ENCODE results near the gene KMT2D. TPM values are rescaled to one million over a fixed set of nuclear protein-coding genes. Genes with fewer than 3 reads are reported as not detected.

Gene KMT2D, protein sequence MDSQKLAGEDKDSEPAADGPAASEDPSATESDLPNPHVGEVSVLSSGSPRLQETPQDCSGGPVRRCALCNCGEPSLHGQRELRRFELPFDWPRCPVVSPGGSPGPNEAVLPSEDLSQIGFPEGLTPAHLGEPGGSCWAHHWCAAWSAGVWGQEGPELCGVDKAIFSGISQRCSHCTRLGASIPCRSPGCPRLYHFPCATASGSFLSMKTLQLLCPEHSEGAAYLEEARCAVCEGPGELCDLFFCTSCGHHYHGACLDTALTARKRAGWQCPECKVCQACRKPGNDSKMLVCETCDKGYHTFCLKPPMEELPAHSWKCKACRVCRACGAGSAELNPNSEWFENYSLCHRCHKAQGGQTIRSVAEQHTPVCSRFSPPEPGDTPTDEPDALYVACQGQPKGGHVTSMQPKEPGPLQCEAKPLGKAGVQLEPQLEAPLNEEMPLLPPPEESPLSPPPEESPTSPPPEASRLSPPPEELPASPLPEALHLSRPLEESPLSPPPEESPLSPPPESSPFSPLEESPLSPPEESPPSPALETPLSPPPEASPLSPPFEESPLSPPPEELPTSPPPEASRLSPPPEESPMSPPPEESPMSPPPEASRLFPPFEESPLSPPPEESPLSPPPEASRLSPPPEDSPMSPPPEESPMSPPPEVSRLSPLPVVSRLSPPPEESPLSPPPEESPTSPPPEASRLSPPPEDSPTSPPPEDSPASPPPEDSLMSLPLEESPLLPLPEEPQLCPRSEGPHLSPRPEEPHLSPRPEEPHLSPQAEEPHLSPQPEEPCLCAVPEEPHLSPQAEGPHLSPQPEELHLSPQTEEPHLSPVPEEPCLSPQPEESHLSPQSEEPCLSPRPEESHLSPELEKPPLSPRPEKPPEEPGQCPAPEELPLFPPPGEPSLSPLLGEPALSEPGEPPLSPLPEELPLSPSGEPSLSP (N-terminal part only)
- 106 and 109 TPM in 2 replicates for total RNA-seq

DNA sequence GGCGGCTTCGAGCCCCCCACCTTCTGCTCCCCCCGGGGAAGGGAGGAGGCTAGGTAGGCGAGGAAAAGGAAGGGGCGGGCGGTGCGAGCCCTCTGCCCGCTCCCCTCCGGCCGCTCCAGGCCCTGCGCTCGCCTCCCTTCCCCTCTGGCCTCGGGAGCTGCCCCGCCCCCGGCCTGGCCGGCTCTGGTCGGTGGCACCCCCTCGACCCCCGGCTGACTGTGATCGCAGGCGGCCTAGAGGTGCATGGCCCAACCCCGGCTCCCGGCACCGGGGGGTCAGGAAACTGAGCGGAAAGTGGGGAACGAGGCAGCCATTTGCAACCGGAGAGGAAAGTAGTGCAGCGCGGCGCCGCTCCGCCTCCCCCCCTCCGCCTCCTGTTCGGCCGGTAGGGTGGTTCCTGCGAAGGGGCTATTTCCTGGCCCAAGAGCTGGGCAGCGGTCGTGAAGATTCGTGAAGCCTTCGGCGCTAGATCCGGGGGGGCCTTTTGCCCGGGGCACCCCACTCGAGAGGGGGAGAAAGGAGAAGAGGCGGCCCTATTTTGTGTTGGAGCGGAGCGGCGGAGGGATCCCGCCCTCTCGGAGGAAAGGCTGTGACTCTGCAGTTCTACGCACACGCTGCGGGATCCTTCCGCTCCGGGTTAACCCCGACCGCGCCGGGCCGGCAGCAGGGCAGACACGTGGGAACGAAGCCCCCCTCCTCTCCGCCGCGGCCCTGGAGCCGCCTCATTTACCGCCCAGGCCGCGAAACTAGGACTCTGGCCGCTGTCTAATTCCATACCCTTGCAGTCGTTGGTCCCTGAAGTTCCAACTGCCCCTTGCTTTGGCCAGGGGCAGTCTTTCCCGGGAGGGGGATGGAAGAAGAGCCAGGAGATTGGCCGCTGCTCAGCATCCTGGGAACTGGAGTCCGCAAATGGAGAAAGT is at the start of gene KMT2D:
Gene KMT2D (minus strand): TSS at position 558 of the 920 bp plus-strand sequence. CDS start 5,470 bp downstream, outside the sequence.
- intact Hi-C loops (cut with micrococcal nuclease), result loop anchor here (1.0 to 10.0 kb wide), 5 partner anchors 9 to 263 kb away; partner anchors contain the start of genes RHEBL1, TROAP, TUBA1B and TUBA1C

DNA sequence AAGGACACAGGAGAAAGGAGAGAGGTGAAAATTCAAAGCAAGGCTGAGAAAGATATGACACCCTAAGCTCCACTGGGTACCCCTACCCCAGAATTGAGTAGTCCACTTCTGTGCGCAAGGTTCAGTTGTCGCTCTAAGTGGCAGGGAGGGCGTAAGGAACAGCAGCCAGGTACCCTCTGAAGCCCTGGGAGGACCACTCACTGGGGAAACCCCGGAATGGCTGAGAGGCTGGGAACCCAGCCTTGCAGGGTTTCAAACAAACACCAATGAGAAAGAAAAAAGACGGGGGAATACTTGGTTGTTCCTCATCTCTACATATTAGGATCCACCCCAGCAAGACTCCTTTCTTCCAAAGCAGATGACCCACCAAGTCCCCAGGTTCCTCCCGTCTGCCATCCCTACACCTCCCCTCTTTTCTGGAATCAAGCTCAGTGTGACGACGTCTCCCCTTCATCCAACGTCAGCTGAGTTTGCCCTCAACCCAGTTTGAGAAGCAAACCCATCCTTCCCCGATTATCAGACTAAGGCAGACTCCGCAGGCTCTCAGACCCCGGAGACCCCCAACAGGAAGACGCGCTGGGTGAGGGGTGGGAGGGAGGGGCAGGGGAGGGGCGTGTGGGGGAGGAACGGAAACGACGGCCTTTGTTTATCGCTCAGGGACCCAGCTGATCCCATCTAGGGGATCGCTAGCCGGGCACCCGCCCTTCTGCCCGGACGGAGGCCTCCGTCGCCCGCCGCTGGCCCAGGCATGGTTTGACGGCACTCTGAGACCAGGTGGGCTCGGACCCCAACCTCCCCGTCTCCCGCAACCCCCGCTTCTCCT is 49.3 kb upstream of the KMT2D start:
- intact Hi-C loops (cut with micrococcal nuclease), result loop anchor here (1.0 to 2.0 kb wide), 4 partner anchors 20 to 79 kb away; partner anchors contain the start of gene TUBA1A

DNA sequence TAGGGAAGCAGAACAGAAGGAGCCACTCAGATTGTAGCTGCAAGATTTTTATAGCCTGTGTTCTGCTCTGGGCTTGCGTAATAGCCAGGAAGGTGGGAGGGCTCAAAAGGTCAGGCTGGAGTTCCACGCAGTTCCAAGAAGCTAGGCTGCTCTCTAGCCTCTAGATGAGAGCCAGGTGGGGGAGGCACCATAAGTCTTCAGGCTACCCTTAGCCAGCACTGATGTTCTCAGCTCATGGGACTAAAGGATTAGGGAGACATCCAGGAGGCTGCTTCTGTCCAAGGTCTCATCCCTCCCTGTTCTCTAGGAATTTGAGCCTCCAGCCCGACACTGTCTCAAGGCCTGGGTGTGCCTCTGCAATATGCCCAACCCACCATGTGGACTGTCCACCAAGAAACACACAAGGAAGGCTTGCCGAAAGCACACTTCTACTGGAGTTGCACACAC is 48.4 kb upstream of the KMT2D start:
- intact Hi-C loops (cut with micrococcal nuclease), result no loop called here

DNA sequence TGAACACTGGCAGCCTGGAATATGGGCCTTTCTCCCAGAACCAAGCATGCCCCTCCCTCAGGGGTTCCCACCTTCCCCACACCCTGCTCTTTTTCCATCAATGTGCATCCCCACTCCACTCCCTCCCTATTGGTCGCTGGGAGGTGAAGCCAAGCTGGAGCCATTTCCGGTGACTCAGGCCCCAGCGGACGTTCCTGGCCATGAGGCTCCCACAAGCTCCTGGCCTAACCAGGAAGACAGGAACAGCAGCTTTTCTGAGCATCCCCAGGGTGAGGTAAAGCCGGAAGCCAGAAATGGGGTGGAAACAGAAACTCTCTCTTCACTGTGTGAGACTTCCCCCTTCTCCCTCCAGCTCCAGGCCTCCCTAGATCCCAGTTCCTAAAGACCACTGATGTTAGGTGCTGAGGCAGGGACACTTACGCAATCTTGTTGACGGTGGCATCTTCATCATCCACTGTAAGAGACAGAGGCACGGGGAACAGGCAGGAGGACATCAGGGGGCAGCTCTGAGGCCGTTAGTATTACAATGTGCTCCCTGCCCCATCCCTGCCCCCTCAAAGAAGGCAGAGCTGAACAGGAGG is 45.0 kb upstream of the KMT2D start:
- intact Hi-C loops (cut with micrococcal nuclease), result no loop called here

DNA sequence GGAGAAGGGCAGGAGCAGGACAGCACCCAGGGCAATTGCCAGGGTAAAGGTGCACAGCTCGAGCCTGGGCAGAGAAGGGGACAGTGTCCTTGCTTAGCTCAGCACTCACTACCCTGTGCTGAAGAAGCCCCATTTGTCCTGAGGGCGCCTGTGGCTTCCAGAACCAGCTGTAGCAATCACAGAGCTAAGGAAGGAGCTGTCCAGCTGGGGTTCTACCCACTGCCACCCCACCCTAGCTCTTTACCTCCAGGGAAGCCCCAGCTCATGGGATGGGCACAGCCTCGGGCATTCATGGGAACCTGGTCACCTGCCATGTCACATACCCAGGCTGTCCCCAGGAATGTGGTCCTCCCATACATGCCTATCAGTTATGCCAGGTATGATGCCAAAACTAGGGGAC is 44.2 kb upstream of the KMT2D start:
- intact Hi-C loops (cut with micrococcal nuclease), result no loop called here

DNA sequence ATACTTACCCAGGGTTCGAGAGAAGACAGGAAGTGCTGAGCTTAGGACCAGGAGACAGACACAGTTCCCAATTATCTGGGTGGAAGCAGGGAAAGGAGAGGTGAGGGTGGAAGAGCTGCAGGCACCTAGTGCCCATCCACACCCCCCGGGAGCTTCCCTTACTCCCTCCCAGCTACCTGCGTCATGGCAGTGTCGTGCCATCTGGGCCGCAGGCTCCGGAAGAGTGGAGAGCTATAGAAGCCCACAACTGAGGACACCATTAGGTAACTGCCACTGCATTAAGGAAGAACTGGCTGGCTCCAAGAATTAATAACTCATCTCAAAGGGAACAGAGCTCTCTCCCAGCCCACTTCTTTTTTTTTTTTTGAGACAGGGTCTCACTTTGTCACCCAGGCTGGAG is 39.8 kb upstream of the KMT2D start:
- intact Hi-C loops (cut with micrococcal nuclease), result no loop called here

DNA sequence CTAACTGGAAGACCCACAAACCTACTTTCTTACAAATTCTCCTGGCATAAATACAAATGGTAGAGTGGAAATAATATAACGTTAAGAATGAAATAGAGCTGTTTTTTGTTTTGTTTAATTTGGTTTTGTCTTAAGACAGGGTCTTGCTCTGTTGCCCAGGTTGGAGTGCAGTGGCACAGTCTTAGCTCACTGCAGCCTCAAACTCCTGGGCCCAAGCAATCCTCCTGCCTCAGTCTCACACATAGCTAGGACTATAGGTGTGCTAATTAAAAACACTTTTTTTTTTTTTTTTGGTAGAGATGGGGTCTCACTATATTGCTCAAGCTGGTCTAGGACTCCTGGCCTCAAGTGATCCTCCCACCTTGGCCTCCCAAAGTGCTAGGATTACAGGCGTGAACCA is 38.1 kb upstream of the KMT2D start:
- intact Hi-C loops (cut with micrococcal nuclease), result loop anchor here (1.0 kb wide), 1 partner anchor 34 kb away; no protein-coding TSS in a partner anchor

DNA sequence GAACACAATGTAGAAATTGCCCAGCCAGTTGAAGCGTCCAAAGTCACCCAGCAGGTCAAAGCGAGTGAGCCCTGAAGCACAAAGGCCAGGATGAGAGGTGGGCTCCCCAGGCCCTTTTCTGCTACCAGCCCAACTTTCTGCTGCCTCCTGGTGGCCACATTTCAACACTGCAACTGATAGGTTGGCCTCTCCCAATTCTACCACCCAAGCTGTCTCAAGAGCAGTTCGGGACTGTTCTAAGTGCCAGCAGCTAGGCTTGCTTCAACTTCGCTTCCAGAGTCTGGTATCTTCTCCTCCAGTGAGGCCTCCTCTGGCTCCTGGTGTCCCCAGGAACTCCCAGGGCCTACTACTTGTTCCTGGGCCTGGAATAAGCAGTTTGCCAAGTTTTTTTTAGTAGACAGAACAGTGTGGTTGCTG is 37.4 kb upstream of the KMT2D start:
- intact Hi-C loops (cut with micrococcal nuclease), result loop anchor here (1.0 kb wide), 1 partner anchor 34 kb away; no protein-coding TSS in a partner anchor

DNA sequence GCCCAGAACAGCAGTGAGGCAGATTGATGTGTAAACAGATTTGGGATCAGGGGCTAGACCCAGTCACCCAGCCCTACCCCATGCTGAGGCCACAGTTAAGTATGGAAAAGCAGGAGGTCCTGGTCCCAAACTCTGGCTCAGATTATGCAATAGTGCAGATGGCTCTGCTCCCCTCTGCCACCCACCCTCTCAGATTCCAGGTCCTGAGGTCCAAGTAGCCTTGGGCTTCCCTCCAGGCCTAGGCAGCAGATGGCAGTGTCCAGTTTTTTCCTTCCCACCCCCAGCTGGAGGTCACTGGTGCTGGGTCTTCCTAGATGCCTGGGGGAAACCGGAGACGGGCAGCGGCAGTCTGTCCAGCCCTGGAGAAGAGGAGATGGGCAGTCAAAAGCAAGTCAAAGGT is 36.8 kb upstream of the KMT2D start:
- intact Hi-C loops (cut with micrococcal nuclease), result no loop called here

DNA sequence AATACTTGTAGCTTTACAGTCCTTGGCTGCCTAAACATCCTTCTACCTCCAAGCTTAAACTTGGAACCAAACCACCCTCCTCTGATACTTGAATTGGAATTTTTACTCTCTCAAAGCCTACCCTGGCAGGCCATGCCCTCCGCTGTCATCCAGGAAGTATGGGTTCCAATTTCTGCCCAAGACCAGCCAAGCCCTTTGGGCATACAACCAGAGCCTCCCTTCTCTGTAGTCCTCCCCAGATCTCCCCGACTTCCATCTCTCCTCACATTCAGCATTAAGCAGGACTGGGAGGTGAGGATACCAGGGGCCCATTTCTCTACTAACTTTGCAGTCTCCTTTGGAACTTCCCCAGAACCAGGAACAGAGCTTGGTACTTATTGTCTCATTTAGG is 34.4 kb upstream of the KMT2D start:
- intact Hi-C loops (cut with micrococcal nuclease), result loop anchor here (5.0 kb wide), 1 partner anchor 113 kb away; no protein-coding TSS in a partner anchor

DNA sequence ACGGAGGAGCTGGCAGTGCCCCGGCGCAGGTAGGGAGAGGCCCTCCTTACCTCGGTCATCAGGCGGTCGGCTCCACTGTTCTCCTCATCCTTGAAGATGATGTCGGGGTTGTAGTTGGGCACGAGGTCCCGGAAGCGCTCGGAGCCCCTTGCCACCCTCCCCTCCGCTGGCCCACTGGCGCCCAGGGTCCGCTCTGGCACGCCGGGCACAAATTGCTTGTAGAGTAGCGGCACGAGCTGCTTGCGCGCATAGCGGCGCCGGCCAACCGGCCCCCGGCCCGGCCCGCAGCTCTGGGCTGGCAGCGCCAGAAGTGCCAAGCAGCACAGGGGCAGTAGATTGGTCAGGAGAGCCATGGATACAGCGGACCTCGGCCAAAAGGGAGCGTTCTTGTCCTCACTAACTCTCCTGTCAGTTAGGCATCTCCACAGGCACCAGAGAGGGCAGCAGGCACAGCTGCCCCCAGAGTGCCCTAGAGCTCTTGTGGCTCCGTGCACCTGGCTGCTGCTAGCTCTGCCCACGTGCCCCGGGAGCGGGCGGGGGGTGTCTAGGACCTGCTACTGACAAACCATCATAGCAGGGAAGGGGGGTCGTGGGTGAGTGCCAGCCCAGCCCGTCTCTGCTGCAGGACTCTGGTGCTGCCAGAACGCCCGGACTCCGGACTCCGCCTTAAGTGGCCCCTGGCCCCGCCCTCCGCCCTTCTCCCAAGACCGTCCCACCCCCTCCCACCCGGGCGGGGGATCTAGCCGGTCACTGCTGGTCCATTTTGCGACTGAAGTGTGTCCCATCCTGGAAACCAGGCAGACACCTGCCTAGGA is 33.8 kb upstream of the KMT2D start, which contains the start of gene DHH:
Gene DHH (minus strand): TSS at position 642 of the 815 bp plus-strand sequence. CDS start 289 bp downstream, at position 353.
- intact Hi-C loops (cut with micrococcal nuclease), result loop anchor here (5.0 kb wide), 1 partner anchor 112 kb away; no protein-coding TSS in a partner anchor

DNA sequence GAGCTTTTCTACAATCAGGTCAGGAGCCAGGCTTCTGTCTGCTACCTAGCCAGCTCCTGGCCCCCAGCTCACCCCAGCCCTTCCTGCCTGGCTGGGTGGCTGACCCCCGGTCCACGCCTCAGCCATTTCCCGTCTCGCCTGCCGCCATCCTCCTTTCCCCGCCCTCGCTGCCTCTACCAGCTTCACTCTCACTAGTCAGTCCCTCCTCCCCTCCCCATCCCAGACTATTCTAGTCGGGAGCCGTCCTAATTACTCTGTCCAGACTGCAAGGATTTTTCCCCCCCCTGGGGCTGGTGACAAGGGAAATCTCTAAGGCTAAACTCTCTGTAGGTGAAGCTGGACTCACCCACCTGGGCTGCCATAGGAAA is 33.2 kb upstream of the KMT2D start:
- intact Hi-C loops (cut with micrococcal nuclease), result loop anchor here (2.0 to 5.0 kb wide), 2 partner anchors 97 to 111 kb away; no protein-coding TSS in a partner anchor

DNA sequence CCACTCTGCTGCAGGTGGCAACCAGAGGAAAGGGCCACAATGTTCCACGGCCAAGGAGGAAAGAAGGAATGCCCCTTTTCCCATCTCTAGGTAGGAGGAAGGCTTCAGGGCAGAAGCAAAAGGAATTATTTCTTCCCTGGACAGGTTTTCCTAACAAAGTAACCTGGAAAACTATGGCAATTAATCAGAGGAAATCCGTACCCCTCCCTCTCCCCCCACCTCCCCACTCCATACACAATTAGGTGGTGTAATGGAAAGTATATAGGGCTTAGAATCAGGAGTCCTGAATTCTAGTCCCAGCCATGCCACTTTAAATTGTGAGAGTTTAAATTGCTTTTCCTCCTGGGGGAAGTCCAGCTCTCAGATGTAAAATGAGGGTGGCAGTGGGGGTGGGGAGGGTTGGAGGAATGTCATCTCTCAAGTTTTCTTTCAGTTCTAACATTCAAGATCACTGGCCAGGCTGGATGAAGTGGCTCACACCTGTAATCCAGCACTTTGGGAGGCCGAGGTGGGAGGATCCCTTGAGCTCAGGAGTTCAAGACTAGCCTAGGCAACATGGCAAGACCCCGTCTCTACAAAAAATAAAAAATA is 32.3 kb upstream of the KMT2D start:
- intact Hi-C loops (cut with micrococcal nuclease), result loop anchor here (2.0 to 5.0 kb wide), 2 partner anchors 96 to 111 kb away; no protein-coding TSS in a partner anchor

DNA sequence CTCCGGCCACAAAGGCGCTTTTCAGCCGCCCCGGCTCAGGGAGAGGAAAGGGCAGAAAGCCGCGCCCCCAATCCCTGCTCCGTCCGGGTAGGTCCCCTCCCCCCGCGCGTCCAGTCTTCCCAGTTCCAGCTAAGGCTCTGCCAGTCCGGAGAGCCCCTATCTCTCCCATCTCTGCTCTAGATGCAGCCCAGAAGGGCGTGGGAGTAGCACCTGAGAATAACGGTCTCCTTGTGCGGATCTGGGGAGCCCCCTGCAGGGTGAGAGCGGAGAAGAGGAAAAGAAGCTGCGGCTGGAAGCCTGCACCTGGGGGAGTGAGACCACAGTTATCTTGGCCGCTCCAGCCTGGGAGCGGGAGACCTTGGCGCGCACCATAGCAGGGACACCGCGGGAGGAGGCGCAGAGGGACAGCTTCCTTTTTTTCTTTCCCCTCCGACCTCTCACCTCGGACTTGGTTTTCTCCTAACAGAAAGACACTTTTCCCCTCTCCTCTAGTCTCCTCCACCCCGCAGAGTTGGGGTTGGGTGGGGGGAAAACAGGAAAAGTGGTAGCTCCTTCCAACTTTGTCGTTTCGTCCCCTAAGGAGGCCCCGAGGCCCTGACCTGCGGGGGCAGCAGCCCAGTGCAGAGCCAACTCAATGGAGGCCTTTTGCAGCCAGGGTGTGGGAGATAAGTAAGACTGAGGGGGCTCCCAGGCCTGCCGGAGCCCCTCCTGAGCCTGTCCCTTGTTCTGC is 31.7 kb upstream of the KMT2D start:
- intact Hi-C loops (cut with micrococcal nuclease), result loop anchor here (2.0 to 5.0 kb wide), 2 partner anchors 95 to 110 kb away; no protein-coding TSS in a partner anchor

DNA sequence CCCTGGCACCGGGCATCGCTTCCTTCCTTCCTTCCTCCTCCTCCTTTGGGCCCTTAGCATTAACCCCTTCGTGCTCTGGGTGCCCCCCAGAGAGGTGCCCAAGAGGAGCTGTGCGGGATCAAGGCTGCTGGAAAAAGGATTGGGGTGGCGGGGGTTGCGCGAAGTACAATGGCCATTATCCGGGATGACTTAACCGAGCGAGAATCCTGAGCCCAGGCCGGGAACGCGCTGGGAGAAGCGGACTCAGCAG is 31.2 kb upstream of the KMT2D start:
- intact Hi-C loops (cut with micrococcal nuclease), result loop anchor here (2.0 to 5.0 kb wide), 2 partner anchors 95 to 109 kb away; no protein-coding TSS in a partner anchor

DNA sequence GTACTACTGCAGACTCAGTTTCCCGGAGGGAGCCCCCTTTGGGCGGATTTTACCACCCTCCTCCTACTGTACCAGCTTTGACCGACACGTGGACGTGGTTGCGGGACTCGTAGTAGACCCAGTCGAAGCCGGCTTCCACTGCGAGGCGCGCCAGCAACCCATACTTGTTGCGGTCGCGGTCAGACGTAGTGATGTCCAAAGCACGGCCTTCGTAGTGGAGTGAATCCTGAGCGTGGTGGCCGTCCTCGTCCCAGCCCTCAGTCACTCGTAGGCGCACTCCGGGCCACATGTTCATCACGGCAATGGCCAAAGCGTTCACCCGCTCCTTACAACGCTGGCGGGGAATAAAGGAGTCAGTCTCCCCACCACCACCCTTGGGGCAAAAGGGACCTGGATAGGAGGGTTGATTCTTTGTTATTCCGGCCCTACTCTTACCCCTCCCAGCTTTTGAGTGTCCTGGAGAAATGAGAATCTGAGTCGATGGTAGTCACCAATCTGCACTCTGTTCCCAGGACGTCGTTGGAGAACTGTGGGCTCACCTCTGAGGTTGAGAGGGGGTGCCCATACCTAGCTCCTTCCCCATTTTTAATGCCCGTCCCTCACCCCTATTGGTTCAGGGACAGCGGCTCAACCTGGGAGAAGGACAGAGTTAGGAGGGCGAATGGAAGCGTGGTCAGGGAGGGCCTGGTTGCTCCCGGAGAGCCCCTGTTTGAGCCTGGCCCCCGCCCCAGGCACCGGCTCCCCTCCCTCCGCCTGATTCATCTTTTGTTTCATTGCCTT is 30.7 kb upstream of the KMT2D start:
- intact Hi-C loops (cut with micrococcal nuclease), result loop anchor here (5.0 kb wide), 1 partner anchor 109 kb away; no protein-coding TSS in a partner anchor
